Mammary epithelial cell (primary cell): ENCODE measurements around the gene MAML3.

ENCODE experiments used
- EZH2 ChIP-seq: IDR thresholded peaks from 2 replicates; pipeline ENCODE4 v1.6.1; 2012; ENCODE audit warnings: low read length, inconsistent platforms, borderline replicate concordance
- TF ChIP-seq, protein P1 (sequence below), 2 donors: IDR thresholded peaks in 1 of 2; conservative IDR thresholded peaks in 1 of 2; 2 replicates each; pipeline ENCODE4 v1.5.1; 2011 to 2012; ENCODE audit warnings: inconsistent platforms in 2 of 2, low read length in 2 of 2, mild to moderate bottlenecking in 2 of 2, control low read depth in 1 of 2, low read depth in 1 of 2; ENCODE audit not compliant: insufficient read depth in 1 of 2; ENCODE audit errors: extremely low read depth in 1 of 2

DNA sequence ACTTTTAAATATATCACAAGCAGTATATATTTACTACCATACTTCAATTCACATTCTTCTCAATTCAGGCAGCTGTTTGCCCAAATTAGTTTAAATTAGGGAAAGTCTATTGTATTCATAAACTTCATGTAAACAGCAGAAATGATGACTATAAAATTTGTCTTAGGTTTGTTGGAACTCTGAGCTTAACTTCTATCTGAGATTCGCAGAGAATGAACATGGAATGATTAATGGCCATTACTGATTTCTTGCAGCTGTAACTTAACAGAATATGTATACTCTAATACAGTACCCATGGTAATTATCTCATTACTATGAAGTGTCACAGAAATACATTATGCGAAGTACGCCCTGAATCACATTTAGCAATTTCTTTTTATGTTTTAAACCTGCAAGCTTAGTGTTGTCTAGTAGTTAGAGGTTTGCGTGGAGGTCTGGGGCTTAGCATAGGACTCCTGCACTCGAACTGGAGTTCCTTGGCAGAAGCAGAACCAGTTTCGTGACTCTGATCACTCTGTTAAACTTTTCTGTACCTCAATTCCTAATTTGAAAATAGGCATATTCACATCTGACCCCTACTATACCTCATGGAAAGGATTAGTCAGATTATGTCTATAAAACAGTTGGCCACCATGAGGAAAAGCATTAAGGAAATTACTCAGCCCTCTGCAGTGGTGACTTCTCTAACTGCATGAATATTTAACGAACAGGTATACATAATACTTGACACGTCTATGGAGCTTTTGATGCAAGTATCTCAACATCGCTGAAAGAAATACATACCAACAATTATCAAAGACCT is 245.1 kb downstream of the MAML3 start:
- TF ChIP-seq, protein P1, sequence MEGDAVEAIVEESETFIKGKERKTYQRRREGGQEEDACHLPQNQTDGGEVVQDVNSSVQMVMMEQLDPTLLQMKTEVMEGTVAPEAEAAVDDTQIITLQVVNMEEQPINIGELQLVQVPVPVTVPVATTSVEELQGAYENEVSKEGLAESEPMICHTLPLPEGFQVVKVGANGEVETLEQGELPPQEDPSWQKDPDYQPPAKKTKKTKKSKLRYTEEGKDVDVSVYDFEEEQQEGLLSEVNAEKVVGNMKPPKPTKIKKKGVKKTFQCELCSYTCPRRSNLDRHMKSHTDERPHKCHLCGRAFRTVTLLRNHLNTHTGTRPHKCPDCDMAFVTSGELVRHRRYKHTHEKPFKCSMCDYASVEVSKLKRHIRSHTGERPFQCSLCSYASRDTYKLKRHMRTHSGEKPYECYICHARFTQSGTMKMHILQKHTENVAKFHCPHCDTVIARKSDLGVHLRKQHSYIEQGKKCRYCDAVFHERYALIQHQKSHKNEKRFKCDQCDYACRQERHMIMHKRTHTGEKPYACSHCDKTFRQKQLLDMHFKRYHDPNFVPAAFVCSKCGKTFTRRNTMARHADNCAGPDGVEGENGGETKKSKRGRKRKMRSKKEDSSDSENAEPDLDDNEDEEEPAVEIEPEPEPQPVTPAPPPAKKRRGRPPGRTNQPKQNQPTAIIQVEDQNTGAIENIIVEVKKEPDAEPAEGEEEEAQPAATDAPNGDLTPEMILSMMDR (conservative IDR thresholded peaks at IDR 0.05 in 1 of 2, IDR thresholded peaks at IDR 0.05 in 1 of 2; ENCODE audit: extremely low read depth in 1 of 2, insufficient read depth in 1 of 2, low read depth in 1 of 2, low read length in 2 of 2): no peak
- TF ChIP-seq EZH2: no peak
